GF-D8 (cell line): ENCODE data around the gene RNU5B-1.
"Not testable (repeated sequence)": the region's sequence is repeated elsewhere in the genome, so short reads cannot be mapped to it uniquely, and the experiment has no call there.

ENCODE experiments used
- DNase-seq: peaks from one replicate; lab custom pipeline; 2025; lab: John Stamatoyannopoulos, UW

Gene RNU5B-1

GRCh38 chr15:65343374-65343981 lies 39.0 kb downstream of the RNU5B-1 start:
- DNase-seq = no peak

- DNase-seq = no peak
These were observed 39.9 kb downstream of the RNU5B-1 start for GRCh38 chr15:65344214-65344913.

- no peak for DNase-seq
These were observed 40.4 kb downstream of the RNU5B-1 start for GRCh38 chr15:65344914-65345275.

GRCh38 chr15:65346856-65347598 lies 42.5 kb downstream of the RNU5B-1 start:
- no peak for DNase-seq

GRCh38 chr15:65347756-65348155 lies 43.3 kb downstream of the RNU5B-1 start:
- DNase-seq = not testable (repeated sequence)

- no peak for DNase-seq
These were observed 44.9 kb downstream of the RNU5B-1 start for GRCh38 chr15:65349338-65349737.

GRCh38 chr15:65351972-65352371 lies 47.5 kb downstream of the RNU5B-1 start:
- not testable (repeated sequence) for DNase-seq
